HEK293 (cell line): ENCODE data around the gene SETD1B.
A peak's percentile ranks its signal among the peaks of the same experiment; 100 is the strongest.

ENCODE experiments used
- CTCF ChIA-PET: fragments of 350-600 bp; formaldehyde crosslinking; extraction: SDS; loops from one replicate; lab custom pipeline; 2021; ENCODE audit warnings: antibody characterized with exemption; lab: Yijun Ruan, JAX
- POLR2A ChIA-PET: fragments of 300-600 bp; formaldehyde crosslinking; extraction: SDS; loops from one replicate; lab custom pipeline; 2020; ENCODE audit warnings: antibody characterized with exemption, inconsistent platforms; lab: Yijun Ruan, JAX
- H3K27ac ChIP-seq: fragments of 200-500 bp; sonication (Bioruptor generic); 2 replicates; pipeline ENCODE4 v1.5.1; 2014; ENCODE audit warnings: low read depth, low read length, control low read depth, inconsistent platforms; ENCODE audit errors: extremely low read depth
- H3K36me3 ChIP-seq, 2 experiments: fragments of 200-500 bp in 1 of 2; sonication (Bioruptor generic) in 1 of 2; 1 replicate in 1 of 2; 2 replicates in 1 of 2; pipeline ENCODE4 v1.5.1; 2014 to 2017; ENCODE audit warnings: inconsistent platforms in 2 of 2, low read length in 2 of 2; ENCODE audit not compliant: control insufficient read depth in 2 of 2, insufficient read depth in 1 of 2
- H3K4me1 ChIP-seq: fragments of 200-500 bp; sonication (Bioruptor generic); 2 replicates; pipeline ENCODE4 v1.5.1; 2014; ENCODE audit warnings: mild to moderate bottlenecking, low read length, inconsistent platforms; ENCODE audit not compliant: control insufficient read depth, insufficient read depth
- H3K4me3 ChIP-seq: 2 replicates; pipeline ENCODE4 v1.5.1; 2011; ENCODE audit warnings: low read depth, mild to moderate bottlenecking, control low read depth, low read length, moderate library complexity
- H3K9me3 ChIP-seq: fragments of 200-500 bp; sonication (Bioruptor generic); 2 replicates; pipeline ENCODE4 v1.5.1; 2014; ENCODE audit warnings: low read depth, low read length, inconsistent platforms; ENCODE audit not compliant: control insufficient read depth, insufficient read depth
- BCL11A ChIP-seq: fragments of 450-650 bp; formaldehyde crosslinking; IDR thresholded peaks from 2 replicates; pipeline ENCODE4 v1.5.1; 2016; ENCODE audit warnings: low read depth, missing biosample characterization, missing genetic modification characterization
- EGR2 ChIP-seq: fragments of 450-650 bp; formaldehyde crosslinking; IDR thresholded peaks from 2 replicates; pipeline ENCODE4 v1.5.1; 2016; ENCODE audit warnings: low read depth, missing biosample characterization, missing genetic modification characterization
- KLF7 ChIP-seq: fragments of 450-650 bp; formaldehyde crosslinking; IDR thresholded peaks from 2 replicates; pipeline ENCODE4 v1.5.1; 2016; ENCODE audit warnings: missing biosample characterization, missing genetic modification characterization, borderline replicate concordance
- OSR2 ChIP-seq: fragments of 450-650 bp; formaldehyde crosslinking; IDR thresholded peaks from 2 replicates; pipeline ENCODE4 v1.5.1; 2016; ENCODE audit warnings: missing biosample characterization, missing genetic modification characterization
- PRDM1 ChIP-seq: fragments of 450-650 bp; formaldehyde crosslinking; IDR thresholded peaks from 2 replicates; pipeline ENCODE4; 2016; ENCODE audit warnings: missing biosample characterization, missing genetic modification characterization
- TCF7L2 ChIP-seq: IDR thresholded peaks from 2 replicates; pipeline ENCODE4 v1.6.1; 2011; ENCODE audit warnings: low read depth, mild to moderate bottlenecking, inconsistent platforms, low read length, moderate library complexity, borderline replicate concordance
- WT1 ChIP-seq: fragments of 450-650 bp; formaldehyde crosslinking; IDR thresholded peaks from 2 replicates; pipeline ENCODE4 v1.5.1; 2016; ENCODE audit warnings: missing biosample characterization, missing genetic modification characterization
- ZBTB7A ChIP-seq: fragments of 450-650 bp; formaldehyde crosslinking; IDR thresholded peaks from 2 replicates; pipeline ENCODE4 v1.5.1; 2016; ENCODE audit warnings: low read depth, missing biosample characterization, missing genetic modification characterization
- ZEB2 ChIP-seq: fragments of 450-650 bp; formaldehyde crosslinking; IDR thresholded peaks from 2 replicates; pipeline ENCODE4 v1.5.1; 2016; ENCODE audit warnings: missing biosample characterization, missing genetic modification characterization
- ZNF112 ChIP-seq: fragments of 450-650 bp; formaldehyde crosslinking; IDR thresholded peaks from 2 replicates; pipeline ENCODE4 v1.5.0; 2017; ENCODE audit warnings: missing biosample characterization, missing genetic modification characterization
- ZNF239 ChIP-seq: fragments of 450-650 bp; formaldehyde crosslinking; IDR thresholded peaks from 2 replicates; pipeline ENCODE4 v1.5.1; 2016; ENCODE audit warnings: missing biosample characterization, missing genetic modification characterization
- ZNF366 ChIP-seq: fragments of 450-650 bp; formaldehyde crosslinking; conservative IDR thresholded peaks from 2 replicates; pipeline ENCODE4 v1.5.1; 2016; ENCODE audit warnings: missing biosample characterization, missing genetic modification characterization
- ZNF544 ChIP-seq: fragments of 450-650 bp; formaldehyde crosslinking; IDR thresholded peaks from 2 replicates; pipeline ENCODE4 v1.5.0; 2017; ENCODE audit warnings: missing biosample characterization, missing genetic modification characterization
- ZNF555 ChIP-seq: fragments of 450-650 bp; formaldehyde crosslinking; conservative IDR thresholded peaks from 2 replicates; pipeline ENCODE4 v1.5.1; 2017; ENCODE audit warnings: missing biosample characterization, mild to moderate bottlenecking, missing genetic modification characterization, inconsistent platforms
- ZNF629 ChIP-seq: fragments of 450-650 bp; formaldehyde crosslinking; IDR thresholded peaks from 2 replicates; pipeline ENCODE4 v1.5.1; 2017; ENCODE audit warnings: missing biosample characterization, missing genetic modification characterization
- ZNF76 ChIP-seq: fragments of 450-650 bp; formaldehyde crosslinking; IDR thresholded peaks from 2 replicates; pipeline ENCODE4; 2016; ENCODE audit warnings: low read depth, missing biosample characterization, missing genetic modification characterization, borderline replicate concordance
- ZNF768 ChIP-seq: fragments of 450-650 bp; formaldehyde crosslinking; IDR thresholded peaks from 2 replicates; pipeline ENCODE4 v1.5.1; 2018; ENCODE audit warnings: missing biosample characterization, mild to moderate bottlenecking, missing genetic modification characterization
- ZNF792 ChIP-seq: fragments of 450-650 bp; formaldehyde crosslinking; IDR thresholded peaks from 2 replicates; pipeline ENCODE4 v1.5.1; 2016; ENCODE audit warnings: missing biosample characterization, missing genetic modification characterization
- ZNF843 ChIP-seq: fragments of 450-650 bp; formaldehyde crosslinking; IDR thresholded peaks from 2 replicates; pipeline ENCODE4 v1.5.1; 2016; ENCODE audit warnings: missing biosample characterization, missing genetic modification characterization
- ZSCAN16 ChIP-seq: fragments of 450-650 bp; formaldehyde crosslinking; IDR thresholded peaks from 2 replicates; pipeline ENCODE4 v1.5.1; 2016; ENCODE audit warnings: missing biosample characterization, missing genetic modification characterization
- TF ChIP-seq, protein P1 (sequence below): fragments of 450-650 bp; formaldehyde crosslinking; IDR thresholded peaks from 2 replicates; pipeline ENCODE4 v1.5.1; 2016; ENCODE audit warnings: missing biosample characterization, missing genetic modification characterization
- TF ChIP-seq, protein P2 (sequence below): fragments of 450-650 bp; IDR thresholded peaks from 2 replicates; pipeline ENCODE4 v1.5.1; 2018; ENCODE audit warnings: missing biosample characterization, mild to moderate bottlenecking, missing genetic modification characterization
- TF ChIP-seq, protein P3 (sequence below): fragments of 450-650 bp; formaldehyde crosslinking; IDR thresholded peaks from 2 replicates; pipeline ENCODE4 v1.5.1; 2017; ENCODE audit warnings: missing biosample characterization, mild to moderate bottlenecking, missing genetic modification characterization, moderate library complexity
- TF ChIP-seq, protein P4 (sequence below): fragments of 450-650 bp; formaldehyde crosslinking; IDR thresholded peaks from 2 replicates; pipeline ENCODE4 v1.5.1; 2016; ENCODE audit warnings: missing biosample characterization, missing genetic modification characterization, borderline replicate concordance
- TF ChIP-seq, protein P5 (sequence below): fragments of 450-650 bp; formaldehyde crosslinking; IDR thresholded peaks from 2 replicates; pipeline ENCODE4 v1.5.1; 2016; ENCODE audit warnings: missing biosample characterization, missing genetic modification characterization
- TF ChIP-seq, protein P6 (sequence below): fragments of 450-650 bp; formaldehyde crosslinking; IDR thresholded peaks from 2 replicates; pipeline ENCODE4 v1.5.1; 2016; ENCODE audit warnings: missing biosample characterization, missing genetic modification characterization

The SETD1B gene

DNA sequence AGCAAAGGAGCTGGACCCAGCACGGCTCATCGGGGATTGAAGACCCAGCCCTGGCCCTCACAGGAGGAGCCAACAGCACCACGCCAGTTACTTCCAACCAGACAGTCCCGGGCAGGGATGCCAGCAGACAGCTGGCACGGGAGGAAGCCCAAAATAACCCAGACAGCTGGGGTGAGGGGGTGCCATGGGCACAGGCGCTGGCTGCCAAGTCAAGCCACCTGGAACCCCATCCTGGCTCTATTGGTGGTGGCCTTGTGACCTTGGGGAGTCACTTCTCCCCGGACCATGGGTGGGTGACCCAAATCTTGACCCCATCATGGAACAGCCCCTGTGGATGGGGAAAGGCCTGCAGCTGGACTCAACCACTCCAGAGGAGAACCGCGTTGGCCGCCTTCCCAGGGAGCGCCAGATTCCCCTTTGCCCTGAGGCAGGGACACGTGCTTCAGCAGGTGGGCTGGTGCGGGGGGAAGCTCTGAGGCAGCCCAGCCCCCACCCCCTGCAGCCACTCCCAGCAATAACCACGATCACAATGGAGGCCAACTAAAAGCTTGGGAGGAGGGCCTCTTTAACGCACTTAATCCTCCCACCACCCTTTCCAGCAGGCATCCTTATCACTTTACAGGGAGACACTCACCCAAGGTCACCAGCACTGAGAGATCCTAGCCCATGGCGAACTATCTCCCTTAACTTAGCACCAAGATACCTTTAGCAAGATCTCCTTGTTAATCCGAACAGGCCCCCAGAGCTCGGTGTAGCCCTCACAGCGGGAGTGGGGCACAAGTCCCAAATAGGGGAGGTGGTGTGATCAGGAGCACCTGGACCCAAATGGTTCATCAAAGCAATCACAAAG, 5.6 kb upstream of the SETD1B start:
- Histone ChIP-seq H3K36me3 (peaks cover 0 to 26% of the 10 kb centered on the region in 2 experiments; a peak in 1 of 3 replicates), H3K27ac (peak overlapping the region; percentile 100), H3K9me3 (no peaks in the 10 kb centered on the region), H3K4me1 (peaks cover 20% of the 10 kb centered on the region), H3K4me3 (no peak overlapping the region; the same call in 1 of the 2 replicates)
- ChIA-PET CTCF (interaction anchor here (0.7 to 9.8 kb wide), 7 partner anchors 11 to 103 kb away, joined by 3 to 393 read pairs (median 154); partner anchors contain the start of genes PSMD9 and SETD1B), POLR2A (interaction anchor here (0.6 to 8.9 kb wide), 4 partner anchors 11 to 698 kb away, joined by 4 to 165 read pairs (median 10); partner anchors contain the start of gene PSMD9)
- TF ChIP-seq ZEB2 (tag by site-specific recombination) (peak; percentile 76), WT1 (tag by site-specific recombination) (peak; percentile 98), KLF7 (tag by site-specific recombination) (peak; percentile 98; the same call in 1 of the 2 replicates), ZNF843 (tag by site-specific recombination) (peak; percentile 59), ZSCAN16 (no peak), ZNF768 (tag by site-specific recombination) (no peak), ZNF112 (no peak), BCL11A (peak; percentile 85), EGR2 (tag by site-specific recombination) (peak; percentile 97), TCF7L2 (no peak), ZNF629 (tag by site-specific recombination) (peak; percentile 55), OSR2 (tag by site-specific recombination) (peak; percentile 72), PRDM1 (tag by site-specific recombination) (peak; percentile 48; the same call in 1 of the 2 replicates), ZNF544 (tag by site-specific recombination) (no peak), ZNF239 (tag by site-specific recombination) (no peak), ZBTB7A (tag by site-specific recombination) (no peak), ZNF792 (0 out of 2 replicates have a peak, but pooled peaks have one; percentile 15), ZNF555 (tag by site-specific recombination) (no peak), ZNF76 (peak; percentile 43; the same call in 1 of the 2 replicates), ZNF366 (peak; percentile 42; the same call in 1 of the 2 replicates)
- TF ChIP-seq, protein P1, sequence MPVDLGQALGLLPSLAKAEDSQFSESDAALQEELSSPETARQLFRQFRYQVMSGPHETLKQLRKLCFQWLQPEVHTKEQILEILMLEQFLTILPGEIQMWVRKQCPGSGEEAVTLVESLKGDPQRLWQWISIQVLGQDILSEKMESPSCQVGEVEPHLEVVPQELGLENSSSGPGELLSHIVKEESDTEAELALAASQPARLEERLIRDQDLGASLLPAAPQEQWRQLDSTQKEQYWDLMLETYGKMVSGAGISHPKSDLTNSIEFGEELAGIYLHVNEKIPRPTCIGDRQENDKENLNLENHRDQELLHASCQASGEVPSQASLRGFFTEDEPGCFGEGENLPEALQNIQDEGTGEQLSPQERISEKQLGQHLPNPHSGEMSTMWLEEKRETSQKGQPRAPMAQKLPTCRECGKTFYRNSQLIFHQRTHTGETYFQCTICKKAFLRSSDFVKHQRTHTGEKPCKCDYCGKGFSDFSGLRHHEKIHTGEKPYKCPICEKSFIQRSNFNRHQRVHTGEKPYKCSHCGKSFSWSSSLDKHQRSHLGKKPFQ (tag by site-specific recombination): 0 out of 2 replicates have a peak, but pooled peaks have one; percentile 53
- TF ChIP-seq, protein P2, sequence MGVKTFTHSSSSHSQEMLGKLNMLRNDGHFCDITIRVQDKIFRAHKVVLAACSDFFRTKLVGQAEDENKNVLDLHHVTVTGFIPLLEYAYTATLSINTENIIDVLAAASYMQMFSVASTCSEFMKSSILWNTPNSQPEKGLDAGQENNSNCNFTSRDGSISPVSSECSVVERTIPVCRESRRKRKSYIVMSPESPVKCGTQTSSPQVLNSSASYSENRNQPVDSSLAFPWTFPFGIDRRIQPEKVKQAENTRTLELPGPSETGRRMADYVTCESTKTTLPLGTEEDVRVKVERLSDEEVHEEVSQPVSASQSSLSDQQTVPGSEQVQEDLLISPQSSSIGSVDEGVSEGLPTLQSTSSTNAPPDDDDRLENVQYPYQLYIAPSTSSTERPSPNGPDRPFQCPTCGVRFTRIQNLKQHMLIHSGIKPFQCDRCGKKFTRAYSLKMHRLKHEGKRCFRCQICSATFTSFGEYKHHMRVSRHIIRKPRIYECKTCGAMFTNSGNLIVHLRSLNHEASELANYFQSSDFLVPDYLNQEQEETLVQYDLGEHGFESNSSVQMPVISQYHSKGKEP (tag by site-specific recombination): peak; percentile 56; the same call in 1 of the 2 replicates
- TF ChIP-seq, protein P3, sequence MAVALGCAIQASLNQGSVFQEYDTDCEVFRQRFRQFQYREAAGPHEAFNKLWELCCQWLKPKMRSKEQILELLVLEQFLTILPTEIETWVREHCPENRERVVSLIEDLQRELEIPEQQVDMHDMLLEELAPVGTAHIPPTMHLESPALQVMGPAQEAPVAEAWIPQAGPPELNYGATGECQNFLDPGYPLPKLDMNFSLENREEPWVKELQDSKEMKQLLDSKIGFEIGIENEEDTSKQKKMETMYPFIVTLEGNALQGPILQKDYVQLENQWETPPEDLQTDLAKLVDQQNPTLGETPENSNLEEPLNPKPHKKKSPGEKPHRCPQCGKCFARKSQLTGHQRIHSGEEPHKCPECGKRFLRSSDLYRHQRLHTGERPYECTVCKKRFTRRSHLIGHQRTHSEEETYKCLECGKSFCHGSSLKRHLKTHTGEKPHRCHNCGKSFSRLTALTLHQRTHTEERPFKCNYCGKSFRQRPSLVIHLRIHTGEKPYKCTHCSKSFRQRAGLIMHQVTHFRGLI (tag by site-specific recombination): peak; percentile 60
- TF ChIP-seq, protein P4, sequence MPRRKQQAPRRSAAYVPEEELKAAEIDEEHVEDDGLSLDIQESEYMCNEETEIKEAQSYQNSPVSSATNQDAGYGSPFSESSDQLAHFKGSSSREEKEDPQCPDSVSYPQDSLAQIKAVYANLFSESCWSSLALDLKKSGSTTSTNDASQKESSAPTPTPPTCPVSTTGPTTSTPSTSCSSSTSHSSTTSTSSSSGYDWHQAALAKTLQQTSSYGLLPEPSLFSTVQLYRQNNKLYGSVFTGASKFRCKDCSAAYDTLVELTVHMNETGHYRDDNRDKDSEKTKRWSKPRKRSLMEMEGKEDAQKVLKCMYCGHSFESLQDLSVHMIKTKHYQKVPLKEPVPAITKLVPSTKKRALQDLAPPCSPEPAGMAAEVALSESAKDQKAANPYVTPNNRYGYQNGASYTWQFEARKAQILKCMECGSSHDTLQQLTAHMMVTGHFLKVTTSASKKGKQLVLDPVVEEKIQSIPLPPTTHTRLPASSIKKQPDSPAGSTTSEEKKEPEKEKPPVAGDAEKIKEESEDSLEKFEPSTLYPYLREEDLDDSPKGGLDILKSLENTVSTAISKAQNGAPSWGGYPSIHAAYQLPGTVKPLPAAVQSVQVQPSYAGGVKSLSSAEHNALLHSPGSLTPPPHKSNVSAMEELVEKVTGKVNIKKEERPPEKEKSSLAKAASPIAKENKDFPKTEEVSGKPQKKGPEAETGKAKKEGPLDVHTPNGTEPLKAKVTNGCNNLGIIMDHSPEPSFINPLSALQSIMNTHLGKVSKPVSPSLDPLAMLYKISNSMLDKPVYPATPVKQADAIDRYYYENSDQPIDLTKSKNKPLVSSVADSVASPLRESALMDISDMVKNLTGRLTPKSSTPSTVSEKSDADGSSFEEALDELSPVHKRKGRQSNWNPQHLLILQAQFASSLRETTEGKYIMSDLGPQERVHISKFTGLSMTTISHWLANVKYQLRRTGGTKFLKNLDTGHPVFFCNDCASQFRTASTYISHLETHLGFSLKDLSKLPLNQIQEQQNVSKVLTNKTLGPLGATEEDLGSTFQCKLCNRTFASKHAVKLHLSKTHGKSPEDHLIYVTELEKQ (tag by site-specific recombination): peak; percentile 64; the same call in 1 of the 2 replicates
- TF ChIP-seq, protein P5, sequence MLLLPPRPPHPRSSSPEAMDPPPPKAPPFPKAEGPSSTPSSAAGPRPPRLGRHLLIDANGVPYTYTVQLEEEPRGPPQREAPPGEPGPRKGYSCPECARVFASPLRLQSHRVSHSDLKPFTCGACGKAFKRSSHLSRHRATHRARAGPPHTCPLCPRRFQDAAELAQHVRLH (tag by site-specific recombination): 0 out of 2 replicates have a peak, but pooled peaks have one; percentile 42
- TF ChIP-seq, protein P6, sequence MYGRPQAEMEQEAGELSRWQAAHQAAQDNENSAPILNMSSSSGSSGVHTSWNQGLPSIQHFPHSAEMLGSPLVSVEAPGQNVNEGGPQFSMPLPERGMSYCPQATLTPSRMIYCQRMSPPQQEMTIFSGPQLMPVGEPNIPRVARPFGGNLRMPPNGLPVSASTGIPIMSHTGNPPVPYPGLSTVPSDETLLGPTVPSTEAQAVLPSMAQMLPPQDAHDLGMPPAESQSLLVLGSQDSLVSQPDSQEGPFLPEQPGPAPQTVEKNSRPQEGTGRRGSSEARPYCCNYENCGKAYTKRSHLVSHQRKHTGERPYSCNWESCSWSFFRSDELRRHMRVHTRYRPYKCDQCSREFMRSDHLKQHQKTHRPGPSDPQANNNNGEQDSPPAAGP: peak; percentile 99
